IPS-18a (cell line): ENCODE data around the gene RRP1.

Experiments used
- H3K27ac ChIP-seq: one replicate; pipeline ENCODE4 v1.5.1; 2013; ENCODE audit warnings: low read length
- H3K27me3 ChIP-seq: one replicate; pipeline ENCODE4 v1.6.1; 2013; ENCODE audit warnings: mild to moderate bottlenecking, low read length; ENCODE audit not compliant: control insufficient read depth, insufficient read depth
- H3K36me3 ChIP-seq: one replicate; pipeline ENCODE4 v1.6.1; 2013; ENCODE audit warnings: low read depth, low read length; ENCODE audit not compliant: control insufficient read depth
- H3K4me1 ChIP-seq: one replicate; pipeline ENCODE4 v1.6.1; 2013; ENCODE audit warnings: low read depth, low read length; ENCODE audit not compliant: control insufficient read depth
- H3K4me3 ChIP-seq: one replicate; pipeline ENCODE4 v1.5.1; 2013; ENCODE audit warnings: low read length
- H3K9ac ChIP-seq: one replicate; pipeline ENCODE4 v1.6.1; 2013; ENCODE audit warnings: mild to moderate bottlenecking, low read length, moderate library complexity
- H3K9me3 ChIP-seq: one replicate; pipeline ENCODE4 v1.6.1; 2013; ENCODE audit warnings: low read depth, low read length; ENCODE audit not compliant: control insufficient read depth

Gene RRP1

GRCh38 chr21:43797925-43798715 lies 8.7 kb downstream of the RRP1 start:
- H3K36me3 ChIP-seq, result peaks cover 93% of the 10 kb centered on the region
- no peak overlapping the region for H3K4me3 ChIP-seq
- H3K9ac ChIP-seq, result no peak overlapping the region

DNA sequence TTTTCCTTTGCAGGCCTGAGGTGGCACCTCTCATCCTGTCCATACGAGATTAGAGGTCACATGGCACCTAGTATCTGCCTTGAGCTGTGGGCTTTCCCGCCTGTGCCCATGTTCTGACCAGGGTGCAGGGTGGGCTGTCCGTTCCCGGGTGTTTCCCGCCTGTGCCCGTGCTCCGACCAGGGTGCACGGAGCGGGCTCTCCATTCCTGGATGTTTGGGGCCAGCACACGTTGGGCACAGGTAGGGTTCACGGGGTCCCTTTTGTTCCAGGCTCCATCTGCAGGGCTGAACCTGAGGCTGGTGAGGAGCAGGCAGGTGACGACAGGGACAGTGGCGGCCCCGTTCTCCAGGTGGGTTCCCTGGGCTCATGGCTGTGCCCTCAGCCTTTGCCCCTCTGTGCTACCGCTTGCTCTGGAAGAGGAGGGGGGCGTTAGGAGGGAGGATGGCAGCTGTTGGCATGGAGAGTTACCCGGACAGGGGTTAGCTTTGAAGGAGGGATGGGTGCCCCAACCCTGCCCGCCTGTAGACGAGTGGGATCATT lies 10.0 kb downstream of the RRP1 start:
- H3K36me3 ChIP-seq, result peaks cover 82% of the 10 kb centered on the region
- H3K27me3 ChIP-seq, result no peaks in the 10 kb centered on the region
- no peaks in the 10 kb centered on the region for H3K4me1 ChIP-seq

More at GRCh38 chr21:43797925-43798715, 8.7 kb downstream of the RRP1 start:
- H3K4me1 ChIP-seq, result no peaks in the 10 kb centered on the region
- no peaks in the 10 kb centered on the region for H3K9me3 ChIP-seq
- H3K27ac ChIP-seq, result no peak overlapping the region
- H3K27me3 ChIP-seq, result no peaks in the 10 kb centered on the region

GRCh38 chr21:43800124-43800523 lies 10.7 kb downstream of the RRP1 start:
- H3K27me3 ChIP-seq, result no peaks in the 10 kb centered on the region
- no peaks in the 10 kb centered on the region for H3K9me3 ChIP-seq
- no peak overlapping the region for H3K4me3 ChIP-seq
- H3K36me3 ChIP-seq, result peaks cover 74% of the 10 kb centered on the region
- H3K9ac ChIP-seq, result no peak overlapping the region
- H3K4me1 ChIP-seq, result no peaks in the 10 kb centered on the region
- H3K27ac ChIP-seq, result no peak overlapping the region

More for the DNA sequence above, 10.0 kb downstream of the RRP1 start:
- H3K27ac ChIP-seq, result no peak overlapping the region
- no peaks in the 10 kb centered on the region for H3K9me3 ChIP-seq
- H3K4me3 ChIP-seq, result no peak overlapping the region
- no peak overlapping the region for H3K9ac ChIP-seq

- no peaks in the 10 kb centered on the region for H3K4me1 ChIP-seq
- no peaks in the 10 kb centered on the region for H3K27me3 ChIP-seq
- H3K36me3 ChIP-seq, result peaks cover 71% of the 10 kb centered on the region
- H3K9me3 ChIP-seq, result no peaks in the 10 kb centered on the region
- H3K4me3 ChIP-seq, result no peak overlapping the region
- H3K9ac ChIP-seq, result no peak overlapping the region
- H3K27ac ChIP-seq, result no peak overlapping the region
Observed at GRCh38 chr21:43800566-43800965, 11.2 kb downstream of the RRP1 start.

GRCh38 chr21:43801006-43801783 lies 11.8 kb downstream of the RRP1 start:
- Histone ChIP-seq H3K36me3 (peaks cover 68% of the 10 kb centered on the region), H3K27ac (no peak overlapping the region), H3K9me3 (no peaks in the 10 kb centered on the region), H3K9ac (no peak overlapping the region), H3K4me3 (no peak overlapping the region), H3K27me3 (no peaks in the 10 kb centered on the region), H3K4me1 (no peaks in the 10 kb centered on the region)

GRCh38 chr21:43802713-43803313 lies 13.4 kb downstream of the RRP1 start:
- Histone ChIP-seq H3K27me3 (no peaks in the 10 kb centered on the region), H3K9ac (no peak overlapping the region), H3K36me3 (peaks cover 52% of the 10 kb centered on the region), H3K4me1 (no peaks in the 10 kb centered on the region), H3K27ac (no peak overlapping the region), H3K4me3 (no peak overlapping the region), H3K9me3 (no peaks in the 10 kb centered on the region)

DNA sequence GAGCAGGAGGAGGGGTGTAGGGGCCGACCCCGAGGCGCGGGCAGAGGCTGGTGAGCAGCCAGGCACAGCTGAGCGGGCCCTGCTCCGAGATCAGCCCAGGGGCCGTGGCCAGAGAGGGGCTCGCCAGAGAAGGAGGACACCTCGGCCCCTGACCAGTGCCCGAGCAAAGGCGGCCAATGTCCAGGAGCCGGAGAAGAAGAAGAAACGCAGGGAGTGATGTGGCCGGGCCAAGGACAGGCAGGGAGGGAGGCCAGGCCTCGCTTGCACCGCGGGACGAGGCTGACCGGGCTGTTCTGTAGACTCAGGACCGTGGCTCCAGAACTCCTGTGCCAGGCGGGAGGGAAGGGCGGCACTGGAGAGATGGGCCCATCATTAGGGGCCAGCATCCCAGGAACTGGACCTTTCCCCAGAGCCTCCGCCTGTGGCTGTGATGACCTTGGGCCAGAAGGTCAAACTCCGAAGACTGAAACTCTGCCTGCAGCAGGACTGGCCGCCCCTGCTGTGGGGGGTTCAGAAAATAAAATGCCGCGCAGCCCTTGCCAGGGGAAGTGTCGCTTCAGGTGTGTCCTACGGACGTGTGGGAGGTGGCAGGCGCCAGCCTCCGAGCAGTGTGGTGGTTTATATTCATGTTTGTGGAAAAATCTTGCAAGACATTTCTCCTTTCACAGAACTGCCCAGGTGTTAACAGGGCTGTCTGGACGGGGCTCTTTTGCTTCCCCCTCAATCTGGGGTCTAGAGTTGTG lies 14.4 kb downstream of the RRP1 start:
- Histone ChIP-seq H3K9ac (no peak overlapping the region), H3K36me3 (peaks cover 43% of the 10 kb centered on the region), H3K27me3 (no peaks in the 10 kb centered on the region), H3K4me3 (no peak overlapping the region), H3K27ac (no peak overlapping the region), H3K4me1 (no peaks in the 10 kb centered on the region), H3K9me3 (no peaks in the 10 kb centered on the region)

DNA sequence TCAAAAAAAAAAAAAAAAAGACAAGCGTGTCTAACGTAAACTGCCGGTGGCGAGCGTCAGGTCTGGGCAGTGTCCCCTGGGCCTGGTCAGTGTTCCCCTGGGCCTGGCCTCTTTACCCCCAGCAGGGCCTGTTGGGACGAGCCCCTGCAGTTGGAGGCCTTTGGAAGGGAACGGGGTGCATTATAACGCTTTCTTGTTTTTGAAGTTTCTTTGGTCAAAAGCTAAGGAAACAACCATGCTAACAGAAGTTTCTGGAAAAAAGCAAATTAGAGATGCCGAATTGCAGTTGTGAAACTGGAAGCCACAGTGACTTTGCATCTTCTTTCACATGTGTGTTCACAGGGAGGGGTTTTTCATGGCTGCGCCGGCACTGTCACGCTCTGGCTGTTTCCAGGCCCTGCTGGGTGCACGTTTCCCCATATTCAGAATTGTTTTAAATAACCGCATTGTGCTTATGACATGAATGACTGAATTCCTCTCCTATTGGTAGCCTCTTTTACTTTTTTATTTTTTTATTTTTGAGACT lies 16.0 kb downstream of the RRP1 start:
- no peak overlapping the region for H3K9ac ChIP-seq
- H3K4me1 ChIP-seq, result no peaks in the 10 kb centered on the region
- no peaks in the 10 kb centered on the region for H3K27me3 ChIP-seq
- H3K36me3 ChIP-seq, result peaks cover 28% of the 10 kb centered on the region
- H3K27ac ChIP-seq, result no peak overlapping the region
- H3K4me3 ChIP-seq, result no peak overlapping the region
- H3K9me3 ChIP-seq, result no peaks in the 10 kb centered on the region

DNA sequence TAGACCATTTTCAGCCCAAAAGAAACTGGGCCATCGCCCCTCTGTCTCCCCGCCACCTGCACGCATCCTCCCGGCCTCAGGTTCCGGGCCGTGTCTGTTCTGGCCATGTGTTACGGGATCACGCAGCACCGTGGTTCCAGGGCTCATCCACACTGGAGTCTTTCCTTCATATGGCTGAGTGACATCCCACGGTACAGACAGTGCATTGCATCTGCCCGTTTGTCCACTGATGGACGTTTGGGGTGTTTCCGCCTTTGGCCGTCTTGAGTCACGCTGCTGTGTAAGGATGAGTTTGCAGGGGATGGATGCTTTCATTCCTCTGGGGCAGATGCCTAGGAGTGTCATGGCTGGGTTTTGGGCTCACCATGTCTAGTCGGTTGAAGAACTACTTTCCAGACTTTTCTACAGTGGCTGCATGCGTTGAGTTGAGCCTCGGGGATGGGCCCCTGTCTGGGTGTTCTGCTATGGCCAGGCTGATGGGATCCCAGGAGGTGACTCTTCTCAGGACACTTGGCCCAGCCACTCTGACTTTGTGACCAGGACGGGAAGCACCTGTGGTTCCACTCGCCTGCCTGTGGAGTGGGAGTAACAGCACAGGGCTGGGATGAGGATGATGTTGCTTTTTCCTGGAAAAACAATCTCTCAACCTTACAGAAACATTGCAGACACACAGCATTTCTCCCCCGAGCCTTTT lies 16.8 kb downstream of the RRP1 start:
- H3K36me3 ChIP-seq, result peaks cover 20% of the 10 kb centered on the region
- H3K27ac ChIP-seq, result no peak overlapping the region
- no peak overlapping the region for H3K9ac ChIP-seq
- no peaks in the 10 kb centered on the region for H3K4me1 ChIP-seq
- no peaks in the 10 kb centered on the region for H3K27me3 ChIP-seq
- no peak overlapping the region for H3K4me3 ChIP-seq
- H3K9me3 ChIP-seq, result no peaks in the 10 kb centered on the region

DNA sequence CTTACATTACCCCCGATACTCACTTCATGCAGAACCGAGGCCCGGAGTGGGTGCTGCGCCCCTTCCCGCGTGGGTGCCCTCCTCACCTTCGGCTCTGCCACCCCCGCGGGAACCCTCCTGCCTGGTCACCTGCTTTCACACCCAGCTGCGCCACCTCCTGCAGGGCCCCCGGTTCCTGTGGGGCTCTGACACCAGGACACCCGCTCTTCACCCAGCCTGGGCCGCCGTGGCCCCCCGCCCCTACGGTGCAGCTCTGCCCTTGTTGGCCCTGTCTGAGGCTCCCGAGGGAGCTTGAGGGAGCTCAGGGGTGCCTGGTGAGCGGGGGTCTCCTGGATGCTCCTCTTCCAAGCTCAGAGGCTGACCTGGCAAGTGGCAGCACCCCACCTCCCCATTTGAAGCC lies 19.0 kb downstream of the RRP1 start:
- Histone ChIP-seq H3K9ac (no peak overlapping the region), H3K4me1 (no peaks in the 10 kb centered on the region), H3K4me3 (no peak overlapping the region), H3K9me3 (no peaks in the 10 kb centered on the region), H3K27me3 (no peaks in the 10 kb centered on the region), H3K36me3 (peaks cover 5% of the 10 kb centered on the region), H3K27ac (no peak overlapping the region)
